Psoas muscle (tissue), 8 donors: ENCODE results near the gene ZNF232. TPM values are rescaled to one million over a fixed set of nuclear protein-coding genes. Genes with fewer than 3 reads are reported as not detected.
"Not testable (repeated sequence)": the region's sequence is repeated elsewhere in the genome, so short reads cannot be mapped to it uniquely, and the experiment has no call there.

Experiments used
- ATAC-seq, 4 donors: fragments of 200-7000 bp; cut with Tn5 transposase; one replicate each; pipeline ENCODE4 v1.9.1; 2020; ENCODE audit warnings: moderate library complexity in 3 of 4, mild to moderate bottlenecking in 2 of 4
- DNase-seq, 2 donors: peaks; one replicate each; pipeline ENCODE4 v3.0.0-alpha.2; 2020
- H3K27ac ChIP-seq: fragments of 200-600 bp; one replicate; pipeline ENCODE4 v1.8.0; 2022
- H3K27me3 ChIP-seq, 3 donors: fragments of 200-600 bp in 1 of 3; one replicate each; pipeline versions ENCODE4 v1.6.1 to v1.8.0; 2013 to 2022; ENCODE audit warnings: low read length in 2 of 3, mild to moderate bottlenecking in 2 of 3, moderate library complexity in 1 of 3; ENCODE audit not compliant: insufficient read depth in 3 of 3
- H3K36me3 ChIP-seq, 2 donors: fragments of 200-600 bp in 1 of 2; one replicate each; pipeline versions ENCODE4 v1.6.1 to v1.8.0; 2013 to 2022; ENCODE audit warnings: low read depth in 1 of 2, mild to moderate bottlenecking in 1 of 2, moderate library complexity in 1 of 2; ENCODE audit not compliant: insufficient read depth in 1 of 2
- H3K4me1 ChIP-seq: fragments of 200-600 bp; one replicate; pipeline ENCODE4 v1.8.0; 2022
- H3K4me3 ChIP-seq: fragments of 200-600 bp; one replicate; pipeline ENCODE4 v1.8.0; 2022; ENCODE audit warnings: mild to moderate bottlenecking
- H3K9me3 ChIP-seq: fragments of 200-600 bp; one replicate; pipeline ENCODE4 v1.8.0; 2022
- WGBS, 3 donors: extraction: QIAGEN DNeasy Blood & Tissue Kit; methylation state at CpG; one replicate each; pipeline versions ENCODE4 v1.1.6 to v1.1.7; 2013; 5-methylcytosine and 5-hydroxymethylcytosine counted together
- intact Hi-C, 2 donors: fragments of 100-400 bp; cut with DNase I; formaldehyde crosslinking; loops; one replicate each; pipeline versions ENCODE4 v1.11.0 to v1.14.2; 2022
- polyA plus RNA-seq, 3 donors: library from polyadenylated mRNA; stranded (reverse); fragments of 200-250 nt; gene quantifications; one replicate each; pipeline ENCODE4 v1.2.3, GENCODE V29; 2013
- total RNA-seq, 4 donors: library from RNA; stranded (reverse); fragmentation: NEBNext Ultra II Directional in 2 of 4; extraction: Animal tissue kit (Norgen Biotek cat#: 25700) in 2 of 4; gene quantifications; one replicate each; pipeline versions ENCODE4 v1.2.1 to v1.2.4, GENCODE V29; 2021 to 2023
- TF ChIP-seq, protein P1 (sequence below): fragments of 200-600 bp; IDR thresholded peaks from one replicate; pipeline ENCODE4 v1.8.0; 2022; ENCODE audit warnings: antibody characterized with exemption
- donor health status: healthy with polysubstance abuse.
- donor health status: DM: no; HTN: no; CAD: no; lungs with moderate emphysema.
- donor health status: Bipolar disorder and iron deficiency.
- donor health status: healthy.
- donor health status: DM: yes; HTN: yes; CAD: no.
- donor health status: DM: no; HTN: no; CAD: no.
- donor health status: DM: no; HTN: no; CAD: no.
- donor health status: DM: yes; HTN: yes; CAD: no.

ZNF232 gene
- total and polyA plus RNA-seq, 7 donors: 5.8 to 19.3 (median 8.0) TPM

- no peak for ATAC-seq
- peaks cover 87% of the 10 kb centered on the region for H3K9me3 ChIP-seq
- no peaks in the 10 kb centered on the region for H3K27me3 ChIP-seq
- 96 to 99% (median 97%) methylated on average over 6 of the region's 6 CpGs for WGBS, 3 donors
- H3K4me1 ChIP-seq: no peaks in the 10 kb centered on the region
- intact Hi-C loops: no loop called here
- no peak overlapping the region for H3K4me3 ChIP-seq
- no peak overlapping the region for H3K27ac ChIP-seq
- no peak for DNase-seq
- TF ChIP-seq, protein P1, sequence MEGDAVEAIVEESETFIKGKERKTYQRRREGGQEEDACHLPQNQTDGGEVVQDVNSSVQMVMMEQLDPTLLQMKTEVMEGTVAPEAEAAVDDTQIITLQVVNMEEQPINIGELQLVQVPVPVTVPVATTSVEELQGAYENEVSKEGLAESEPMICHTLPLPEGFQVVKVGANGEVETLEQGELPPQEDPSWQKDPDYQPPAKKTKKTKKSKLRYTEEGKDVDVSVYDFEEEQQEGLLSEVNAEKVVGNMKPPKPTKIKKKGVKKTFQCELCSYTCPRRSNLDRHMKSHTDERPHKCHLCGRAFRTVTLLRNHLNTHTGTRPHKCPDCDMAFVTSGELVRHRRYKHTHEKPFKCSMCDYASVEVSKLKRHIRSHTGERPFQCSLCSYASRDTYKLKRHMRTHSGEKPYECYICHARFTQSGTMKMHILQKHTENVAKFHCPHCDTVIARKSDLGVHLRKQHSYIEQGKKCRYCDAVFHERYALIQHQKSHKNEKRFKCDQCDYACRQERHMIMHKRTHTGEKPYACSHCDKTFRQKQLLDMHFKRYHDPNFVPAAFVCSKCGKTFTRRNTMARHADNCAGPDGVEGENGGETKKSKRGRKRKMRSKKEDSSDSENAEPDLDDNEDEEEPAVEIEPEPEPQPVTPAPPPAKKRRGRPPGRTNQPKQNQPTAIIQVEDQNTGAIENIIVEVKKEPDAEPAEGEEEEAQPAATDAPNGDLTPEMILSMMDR: no peak
- H3K36me3 ChIP-seq: peaks cover 35 to 47% of the 10 kb centered on the region in 2 donors
Measured at GRCh38 chr17:5092218-5093010, 19.3 kb downstream of the ZNF232 start.

DNA sequence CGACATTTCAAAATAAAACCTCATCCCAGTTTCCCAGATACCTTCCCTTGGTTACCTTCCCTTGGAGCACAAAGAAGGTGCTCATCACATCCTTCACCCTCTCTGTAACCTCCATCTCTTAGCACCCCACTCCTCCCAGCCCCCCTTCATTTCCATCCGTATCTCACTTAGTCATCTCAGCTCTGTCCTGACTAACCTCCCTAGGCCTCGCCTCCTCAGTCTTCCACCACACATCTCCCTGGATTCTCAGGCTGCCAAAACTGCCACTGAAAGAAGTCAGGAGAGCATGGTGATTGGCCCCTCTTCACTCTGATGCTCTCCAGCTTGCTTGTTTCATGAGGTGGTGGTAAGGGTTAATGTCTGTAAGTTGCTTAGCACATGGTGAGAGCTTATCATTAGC lies 31.1 kb downstream of the ZNF232 start:
- intact Hi-C loops: no loop called here
- DNase-seq: no peak
- no peaks in the 10 kb centered on the region for H3K27me3 ChIP-seq
- H3K27ac ChIP-seq: no peak overlapping the region
- H3K36me3 ChIP-seq: peaks cover 3 to 13% of the 10 kb centered on the region in 2 donors
- TF ChIP-seq, protein P1: no peak
- no peak for ATAC-seq
- H3K4me3 ChIP-seq: no peak overlapping the region
- H3K4me1 ChIP-seq: peaks cover 10% of the 10 kb centered on the region
- H3K9me3 ChIP-seq: peaks cover 11% of the 10 kb centered on the region
- WGBS, 3 donors: 86 to 92% (median 86%) methylated on average over 3 of the region's 3 CpGs

GRCh38 chr17:5078106-5079028 lies 33.3 kb downstream of the ZNF232 start, which contains the start of gene ZFP3:
Gene ZFP3 (plus strand): TSS chr17:5078467. CDS start chr17:5091505, 13,038 bp downstream.
- H3K36me3 ChIP-seq: peaks cover 3 to 11% of the 10 kb centered on the region in 2 donors
- peak; percentile 92 to 95 for DNase-seq
- peak within 1 kb of the TSS; percentile 82 for H3K4me3 ChIP-seq
- no peaks in the 10 kb centered on the region for H3K9me3 ChIP-seq
- intact Hi-C loops: loop anchor here in 1 of 2 donors (5.0 kb wide), 2 partner anchors 34 to 141 kb away; partner anchors contain the start of gene ZNF232
- peaks cover 0 to 2% (median 0%) of the 10 kb centered on the region in 3 donors for H3K27me3 ChIP-seq
- 0 to 1% (median 1%) methylated on average over 72 to 75 of the region's 75 CpGs for WGBS, 3 donors
- ATAC-seq: peak; percentile 98 to 99 (median 99)
- H3K27ac ChIP-seq: peak within 1 kb of the TSS; percentile 95
- peaks cover 10% of the 10 kb centered on the region for H3K4me1 ChIP-seq
- TF ChIP-seq, protein P1: peak; percentile 12

GRCh38 chr17:5077781-5078105 lies 33.9 kb downstream of the ZNF232 start:
- 9 to 12% (median 10%) methylated on average over 14 of the region's 14 CpGs for WGBS, 3 donors
- no peaks in the 10 kb centered on the region for H3K9me3 ChIP-seq
- H3K27me3 ChIP-seq: peaks cover 0 to 2% (median 0%) of the 10 kb centered on the region in 3 donors
- no peak for DNase-seq
- H3K36me3 ChIP-seq: peaks cover under 1 to 11% of the 10 kb centered on the region in 2 donors
- peaks cover 10% of the 10 kb centered on the region for H3K4me1 ChIP-seq
- intact Hi-C loops: loop anchor here in 1 of 2 donors (5.0 kb wide), 2 partner anchors 35 to 140 kb away; partner anchors contain the start of gene ZNF232
- TF ChIP-seq, protein P1: no peak
- H3K4me3 ChIP-seq: peak overlapping the region; percentile 82
- peak overlapping the region; percentile 95 for H3K27ac ChIP-seq
- peak; percentile 11 to 34 (median 16) for ATAC-seq

DNA sequence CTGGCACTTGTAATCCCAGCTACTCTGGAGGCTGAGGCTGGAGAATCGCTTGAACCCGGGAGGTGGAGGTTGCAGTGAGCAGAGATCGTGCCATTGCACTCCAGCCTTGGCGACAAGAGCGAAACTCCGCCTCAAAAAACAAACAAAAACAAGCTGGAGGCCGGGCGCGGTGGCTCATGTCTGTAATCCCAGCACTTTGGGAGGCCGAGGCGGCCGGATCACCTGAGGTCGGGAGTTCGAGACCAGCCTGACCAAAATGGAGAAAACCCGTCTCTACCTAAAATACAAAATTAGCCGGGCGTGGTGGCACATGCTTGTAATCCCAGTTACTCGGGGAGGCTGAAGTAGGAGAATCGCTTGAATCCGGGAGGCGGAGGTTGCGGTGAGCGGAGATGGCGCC lies 34.4 kb downstream of the ZNF232 start:
- Histone ChIP-seq H3K36me3 (peaks cover 0 to 11% of the 10 kb centered on the region in 2 donors), H3K27ac (peak overlapping the region; percentile 95), H3K4me3 (peak overlapping the region; percentile 82)
- not testable (repeated sequence) for H3K9me3 ChIP-seq, H3K4me1 ChIP-seq, H3K27me3 ChIP-seq, ATAC-seq
- DNase-seq: peak in 1 of 2 donors; percentile 55
- intact Hi-C loops: loop anchor here in 1 of 2 donors (5.0 kb wide), 2 partner anchors 35 to 140 kb away; partner anchors contain the start of gene ZNF232
- 97 to 98% (median 97%) methylated on average over 24 of the region's 24 CpGs for WGBS, 3 donors

DNA sequence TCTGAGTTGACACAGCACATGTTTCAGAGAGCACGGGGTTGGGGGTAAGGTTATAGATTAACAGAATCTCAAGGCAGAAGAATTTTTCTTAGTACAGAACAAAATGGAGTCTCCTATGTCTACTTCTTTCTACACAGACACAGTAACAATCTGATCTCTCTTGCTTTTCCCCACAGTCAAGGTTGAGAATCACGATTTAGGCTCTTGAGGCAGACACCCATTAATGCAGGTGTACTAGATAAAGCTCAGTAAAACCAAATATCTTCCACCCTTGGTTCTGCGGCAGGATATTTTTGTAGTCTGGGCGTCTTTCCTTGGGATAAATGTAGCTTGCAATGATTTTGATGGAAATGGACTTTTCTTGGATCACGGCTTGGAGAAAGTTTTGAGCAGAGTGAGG lies 36.2 kb downstream of the ZNF232 start:
- H3K36me3 ChIP-seq, H3K9me3 ChIP-seq, H3K4me1 ChIP-seq, DNase-seq, H3K27me3 ChIP-seq, H3K27ac ChIP-seq, H3K4me3 ChIP-seq, ATAC-seq: not testable (repeated sequence)
- WGBS, 3 donors: 86 to 93% (median 89%) methylated on average over 4 of the region's 5 CpGs
- intact Hi-C loops: loop anchor here in 1 of 2 donors (5.0 kb wide), 2 partner anchors 37 to 138 kb away; partner anchors contain the start of gene ZNF232
